OCI-LY1 (cell line): ENCODE data around the gene RNF166.

Experiments used
- H2AFZ ChIP-seq: fragments of 200-600 bp; sonication (generic), shearing (Covaris generic); 2 replicates; pipeline ENCODE4 v1.6.0; 2014; ENCODE audit warnings: antibody characterized with exemption, mild to moderate bottlenecking, low read length
- H3F3A ChIP-seq: fragments of 200-600 bp; sonication (generic), shearing (Covaris generic); 2 replicates; pipeline ENCODE4 v1.6.0; 2014; ENCODE audit warnings: mild to moderate bottlenecking, antibody characterized with exemption, low read length, moderate library complexity; ENCODE audit not compliant: insufficient read depth
- H3K27ac ChIP-seq: fragments of 200-600 bp; sonication (generic); 2 replicates; pipeline ENCODE4 v1.5.1; 2014; ENCODE audit warnings: low read length, mixed run types, mild to moderate bottlenecking, low read depth; ENCODE audit not compliant: poor library complexity, severe bottlenecking
- H3K27me3 ChIP-seq: fragments of 200-600 bp; sonication (generic); 2 replicates; pipeline ENCODE4 v1.6.0; 2014; ENCODE audit warnings: antibody characterized with exemption, mild to moderate bottlenecking, low read length, moderate library complexity; ENCODE audit not compliant: insufficient read depth
- H3K36me3 ChIP-seq: fragments of 200-600 bp; sonication (generic); 2 replicates; pipeline ENCODE4 v1.6.1; 2014; ENCODE audit warnings: mild to moderate bottlenecking, antibody characterized with exemption, low read length, moderate library complexity, mixed read lengths; ENCODE audit not compliant: insufficient read depth
- H3K4me1 ChIP-seq: fragments of 200-600 bp; sonication (generic); 2 replicates; pipeline ENCODE4 v1.5.1; 2014; ENCODE audit warnings: mild to moderate bottlenecking, low read length, moderate library complexity; ENCODE audit not compliant: insufficient read depth, severe bottlenecking
- H3K4me2 ChIP-seq: fragments of 200-600 bp; sonication (generic), shearing (Covaris generic); 2 replicates; pipeline ENCODE4 v1.6.1; 2014; ENCODE audit warnings: low read length
- H3K4me3 ChIP-seq: fragments of 200-600 bp; sonication (generic); 2 replicates; pipeline ENCODE4 v1.5.1; 2014; ENCODE audit warnings: low read length, low read depth, mild to moderate bottlenecking, mixed read lengths; ENCODE audit not compliant: poor library complexity, severe bottlenecking
- H3K79me2 ChIP-seq: fragments of 200-600 bp; shearing (Covaris generic); 2 replicates; pipeline ENCODE4 v1.6.1; 2016; ENCODE audit warnings: mixed run types, low read length, mixed read lengths; ENCODE audit not compliant: insufficient read depth
- H3K9ac ChIP-seq: fragments of 200-600 bp; sonication (generic), shearing (Covaris generic); 2 replicates; pipeline ENCODE4 v1.6.1; 2014; ENCODE audit warnings: mild to moderate bottlenecking, low read length, mixed read lengths
- H3K9me2 ChIP-seq: fragments of 200-600 bp; sonication (generic), shearing (Covaris generic); 2 replicates; pipeline ENCODE4 v1.6.1; 2014; ENCODE audit warnings: low read depth, mild to moderate bottlenecking, low read length, mixed read lengths
- H3K9me3 ChIP-seq: fragments of 200-600 bp; shearing (Covaris generic); 2 replicates; pipeline ENCODE4 v1.6.1; 2014; ENCODE audit warnings: low read length, mixed read lengths
- H4K20me1 ChIP-seq: fragments of 200-600 bp; sonication (generic), shearing (Covaris generic); 2 replicates; pipeline ENCODE4 v1.6.0; 2016; ENCODE audit warnings: mild to moderate bottlenecking, low read length; ENCODE audit not compliant: insufficient read depth
- EZH2 ChIP-seq: fragments of 200-600 bp; sonication (generic), shearing (Covaris generic); IDR thresholded peaks from 2 replicates; pipeline ENCODE4 v1.8.0; 2017; ENCODE audit warnings: borderline replicate concordance, mixed run types, mild to moderate bottlenecking, antibody characterized with exemption, low read length, moderate library complexity, mixed read lengths
- TF ChIP-seq, protein P1 (sequence below): fragments of 200-600 bp; sonication (generic), shearing (Covaris generic); IDR thresholded peaks from 2 replicates; pipeline ENCODE4 v1.5.1; 2017; ENCODE audit warnings: mild to moderate bottlenecking, antibody characterized with exemption, low read length, moderate library complexity, mixed read lengths

Gene RNF166

DNA sequence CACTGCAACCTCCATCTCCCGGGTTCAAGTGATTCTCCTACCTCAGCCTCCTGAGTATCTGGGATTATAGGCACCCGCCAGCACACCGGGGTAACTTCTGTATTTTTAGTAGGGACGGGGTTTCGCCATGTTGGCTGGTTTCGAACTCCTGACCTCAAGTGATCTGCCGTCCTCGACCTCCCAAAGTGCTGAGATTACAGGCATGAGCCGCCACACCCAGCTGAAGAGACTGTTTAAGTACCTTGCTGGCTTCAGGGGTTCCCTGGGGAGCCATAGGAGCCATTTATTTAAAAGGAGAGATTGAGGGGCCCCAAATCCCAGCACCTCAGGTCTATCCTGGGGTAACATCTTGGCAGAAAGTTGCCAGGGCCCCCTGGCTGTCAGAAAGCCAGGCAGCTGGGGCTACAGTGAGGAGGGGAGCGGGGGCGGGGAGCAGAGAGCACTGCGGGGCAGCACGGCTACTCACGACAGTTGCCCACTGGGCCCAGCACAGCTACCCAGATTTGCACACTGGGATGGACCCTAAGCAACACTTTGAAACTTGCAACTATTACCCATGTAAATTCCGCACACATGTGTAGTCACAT lies 21.5 kb downstream of the RNF166 start:
- H3K4me2 ChIP-seq = no peak overlapping the region
- H3K79me2 ChIP-seq = no peaks in the 10 kb centered on the region
- no peaks in the 10 kb centered on the region for H3K9me3 ChIP-seq
- H2AFZ ChIP-seq = no peak overlapping the region
- no peak overlapping the region for H3K4me3 ChIP-seq
- H3F3A ChIP-seq = 0 out of 2 replicates have a peak, but pooled peaks cover 3% of the 10 kb centered on the region
- H3K4me1 ChIP-seq = peaks cover 37% of the 10 kb centered on the region
- H3K27me3 ChIP-seq = peaks cover 4% of the 10 kb centered on the region; the same call in 1 of the 2 replicates
- no peak overlapping the region for H3K27ac ChIP-seq
- H3K9me2 ChIP-seq = no peaks in the 10 kb centered on the region
- H3K36me3 ChIP-seq = no peaks in the 10 kb centered on the region
- TF ChIP-seq EZH2 = no peak
- TF ChIP-seq, protein P1, sequence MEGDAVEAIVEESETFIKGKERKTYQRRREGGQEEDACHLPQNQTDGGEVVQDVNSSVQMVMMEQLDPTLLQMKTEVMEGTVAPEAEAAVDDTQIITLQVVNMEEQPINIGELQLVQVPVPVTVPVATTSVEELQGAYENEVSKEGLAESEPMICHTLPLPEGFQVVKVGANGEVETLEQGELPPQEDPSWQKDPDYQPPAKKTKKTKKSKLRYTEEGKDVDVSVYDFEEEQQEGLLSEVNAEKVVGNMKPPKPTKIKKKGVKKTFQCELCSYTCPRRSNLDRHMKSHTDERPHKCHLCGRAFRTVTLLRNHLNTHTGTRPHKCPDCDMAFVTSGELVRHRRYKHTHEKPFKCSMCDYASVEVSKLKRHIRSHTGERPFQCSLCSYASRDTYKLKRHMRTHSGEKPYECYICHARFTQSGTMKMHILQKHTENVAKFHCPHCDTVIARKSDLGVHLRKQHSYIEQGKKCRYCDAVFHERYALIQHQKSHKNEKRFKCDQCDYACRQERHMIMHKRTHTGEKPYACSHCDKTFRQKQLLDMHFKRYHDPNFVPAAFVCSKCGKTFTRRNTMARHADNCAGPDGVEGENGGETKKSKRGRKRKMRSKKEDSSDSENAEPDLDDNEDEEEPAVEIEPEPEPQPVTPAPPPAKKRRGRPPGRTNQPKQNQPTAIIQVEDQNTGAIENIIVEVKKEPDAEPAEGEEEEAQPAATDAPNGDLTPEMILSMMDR = no peak
- H4K20me1 ChIP-seq = no peaks in the 10 kb centered on the region
- no peak overlapping the region for H3K9ac ChIP-seq

DNA sequence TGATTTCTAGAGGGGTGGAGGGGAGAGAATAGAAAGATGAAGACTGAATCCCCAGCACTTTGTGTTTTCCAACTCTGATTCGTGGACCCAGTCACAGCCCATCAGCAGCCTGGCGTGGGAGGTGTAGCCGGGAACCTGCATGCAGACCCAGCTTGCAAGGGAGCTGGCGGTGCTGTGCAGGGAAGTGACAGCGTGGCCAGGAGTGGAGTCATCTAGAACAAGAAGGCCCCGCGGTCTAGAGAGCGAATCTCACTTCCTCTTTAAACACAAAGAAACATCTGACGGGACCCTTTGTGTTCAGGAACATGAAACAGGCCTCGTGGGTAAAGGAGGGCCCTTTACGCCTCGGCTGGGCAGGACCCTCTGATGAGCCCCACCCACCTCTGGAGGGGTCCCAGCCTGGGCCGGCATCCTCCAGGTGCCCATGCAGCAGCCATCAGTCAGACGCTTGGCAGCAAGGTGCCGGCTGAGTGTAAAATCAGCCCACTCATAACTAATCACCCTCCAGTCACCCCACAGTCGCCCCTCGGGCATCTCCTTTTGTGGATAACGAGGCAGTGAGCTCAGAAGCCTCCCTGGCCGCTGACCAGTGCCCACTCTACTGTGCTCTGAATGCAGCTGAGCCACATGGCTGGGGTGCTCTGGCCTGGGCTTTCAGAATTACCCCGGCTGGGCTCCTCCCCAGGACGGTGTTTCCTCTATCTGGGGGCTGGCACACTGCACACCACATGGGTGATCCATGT lies 24.3 kb downstream of the RNF166 start:
- Histone ChIP-seq H3K4me3 (peak overlapping the region; percentile 48), H3K4me2 (peak overlapping the region; percentile 60), H2AFZ (no peak overlapping the region)

DNA sequence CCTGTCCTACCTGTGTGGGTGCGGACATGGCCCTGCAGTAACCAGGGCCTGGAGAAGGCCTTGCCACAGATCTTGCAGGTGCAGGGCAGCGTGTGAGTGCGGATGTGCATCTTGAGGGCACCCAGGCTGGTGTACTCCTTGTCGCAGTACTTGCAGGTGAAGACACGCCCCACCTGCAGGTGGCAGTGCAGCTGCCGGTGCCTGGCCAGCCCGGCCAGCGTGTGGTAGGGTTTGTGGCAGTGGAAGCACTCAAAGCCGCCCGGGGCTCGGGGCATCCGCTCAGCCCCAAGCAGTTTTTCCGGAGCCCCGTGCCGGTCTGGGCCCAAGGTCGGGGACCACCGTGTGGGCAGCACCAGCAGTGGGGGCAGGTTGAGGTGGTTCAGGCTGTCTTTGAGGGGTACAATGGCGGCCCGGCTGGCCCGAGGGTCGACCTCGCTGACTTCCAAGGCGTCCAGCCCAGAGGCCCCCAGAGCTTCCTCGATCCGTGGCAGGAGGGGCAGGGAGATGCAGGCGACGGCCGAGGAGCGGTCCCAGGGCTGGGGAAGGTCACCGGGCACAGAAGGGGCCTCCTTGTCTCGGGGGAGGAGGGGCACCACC lies 25.0 kb downstream of the RNF166 start:
- peak overlapping the region; percentile 48 for H3K4me3 ChIP-seq
- peak overlapping the region; percentile 39; the same call in 1 of the 2 replicates for H3K9ac ChIP-seq
- no peaks in the 10 kb centered on the region; the same call in 1 of the 2 replicates for H3K27me3 ChIP-seq

More for the DNA sequence above, 24.3 kb downstream of the RNF166 start:
- H3F3A ChIP-seq = 0 out of 2 replicates have a peak, but pooled peaks cover 3% of the 10 kb centered on the region
- no peaks in the 10 kb centered on the region for H3K36me3 ChIP-seq
- H3K9me2 ChIP-seq = no peaks in the 10 kb centered on the region
- no peaks in the 10 kb centered on the region; the same call in 1 of the 2 replicates for H3K27me3 ChIP-seq
- TF ChIP-seq, protein P1 = no peak
- no peak for TF ChIP-seq EZH2
- no peaks in the 10 kb centered on the region for H3K9me3 ChIP-seq
- peaks cover 36% of the 10 kb centered on the region for H3K4me1 ChIP-seq
- H3K79me2 ChIP-seq = no peaks in the 10 kb centered on the region
- H4K20me1 ChIP-seq = no peaks in the 10 kb centered on the region
- H3K9ac ChIP-seq = peak overlapping the region; percentile 39; the same call in 1 of the 2 replicates
- peak overlapping the region; percentile 74 for H3K27ac ChIP-seq

More for the DNA sequence above, 25.0 kb downstream of the RNF166 start:
- peaks cover 31% of the 10 kb centered on the region for H3K4me1 ChIP-seq
- no peaks in the 10 kb centered on the region for H4K20me1 ChIP-seq
- H3K79me2 ChIP-seq = no peaks in the 10 kb centered on the region
- TF ChIP-seq, protein P1 = peak; percentile 83
- TF ChIP-seq EZH2 = no peak
- H3F3A ChIP-seq = 0 out of 2 replicates have a peak, but pooled peaks cover 3% of the 10 kb centered on the region
- peaks cover under 1% of the 10 kb centered on the region; the same call in 1 of the 2 replicates for H3K36me3 ChIP-seq
- H3K4me2 ChIP-seq = peak overlapping the region; percentile 60
- no peak overlapping the region for H2AFZ ChIP-seq
- H3K9me3 ChIP-seq = no peaks in the 10 kb centered on the region
- no peaks in the 10 kb centered on the region for H3K9me2 ChIP-seq
- peak overlapping the region; percentile 74 for H3K27ac ChIP-seq
